NCI-H82 treated with DMSO at 0.1 percent for 48 hours (cell line): ENCODE measurements around the gene EDEM3.

Experiments
- DNase-seq: peaks from one replicate; lab custom pipeline; 2025; ENCODE audit not compliant: unreplicated experiment; lab: John Stamatoyannopoulos, UW

The EDEM3 gene

GRCh38 chr1:184640505-184640904 is 114.2 kb downstream of the EDEM3 start:
- no peak for DNase-seq
